Gastroesophageal sphincter (tissue), 3 donors: ENCODE data around the gene SGCE.

Experiments used
- POLR2A ChIP-seq, 2 donors: fragments of 450-650 bp; IDR thresholded peaks; one replicate each; pipeline ENCODE4 v1.6.1; 2017; ENCODE audit warnings: antibody characterized with exemption in 2 of 2, mild to moderate bottlenecking in 2 of 2, moderate library complexity in 1 of 2
- TF ChIP-seq, protein P1 (sequence below), 4 experiments: fragments of 200-600 bp in 2 of 4; fragments of 450-650 bp in 2 of 4; sonication (generic) in 1 of 4; IDR thresholded peaks; one replicate each; pipeline ENCODE4 v1.5.1; 2017 to 2019; ENCODE audit warnings: antibody characterized with exemption in 4 of 4, mild to moderate bottlenecking in 2 of 4, moderate library complexity in 2 of 4

DNA sequence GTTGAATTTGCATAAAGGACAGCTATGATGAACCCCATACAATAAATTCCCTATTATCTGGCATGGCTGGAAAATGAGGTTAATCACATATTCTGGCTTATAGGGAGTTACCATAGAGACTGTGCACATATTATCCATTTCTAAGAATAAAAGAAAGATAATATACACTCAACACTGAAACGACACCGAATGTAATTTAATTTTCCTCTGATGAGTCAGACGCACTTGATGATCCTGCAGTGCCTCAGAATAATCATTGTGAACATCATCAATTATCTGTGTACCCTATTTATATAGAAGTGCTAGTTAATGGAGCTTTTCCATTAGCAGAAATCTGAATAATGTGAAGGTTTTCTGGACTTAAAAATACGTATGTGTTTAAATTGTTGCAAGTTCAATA, 60.2 kb downstream of the SGCE start:
- no peak for TF ChIP-seq POLR2A (IDR thresholded peaks at IDR 0.05)
- TF ChIP-seq, protein P1, sequence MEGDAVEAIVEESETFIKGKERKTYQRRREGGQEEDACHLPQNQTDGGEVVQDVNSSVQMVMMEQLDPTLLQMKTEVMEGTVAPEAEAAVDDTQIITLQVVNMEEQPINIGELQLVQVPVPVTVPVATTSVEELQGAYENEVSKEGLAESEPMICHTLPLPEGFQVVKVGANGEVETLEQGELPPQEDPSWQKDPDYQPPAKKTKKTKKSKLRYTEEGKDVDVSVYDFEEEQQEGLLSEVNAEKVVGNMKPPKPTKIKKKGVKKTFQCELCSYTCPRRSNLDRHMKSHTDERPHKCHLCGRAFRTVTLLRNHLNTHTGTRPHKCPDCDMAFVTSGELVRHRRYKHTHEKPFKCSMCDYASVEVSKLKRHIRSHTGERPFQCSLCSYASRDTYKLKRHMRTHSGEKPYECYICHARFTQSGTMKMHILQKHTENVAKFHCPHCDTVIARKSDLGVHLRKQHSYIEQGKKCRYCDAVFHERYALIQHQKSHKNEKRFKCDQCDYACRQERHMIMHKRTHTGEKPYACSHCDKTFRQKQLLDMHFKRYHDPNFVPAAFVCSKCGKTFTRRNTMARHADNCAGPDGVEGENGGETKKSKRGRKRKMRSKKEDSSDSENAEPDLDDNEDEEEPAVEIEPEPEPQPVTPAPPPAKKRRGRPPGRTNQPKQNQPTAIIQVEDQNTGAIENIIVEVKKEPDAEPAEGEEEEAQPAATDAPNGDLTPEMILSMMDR (IDR thresholded peaks at IDR 0.05), result no peak
